HepG2 (cell line): ENCODE results near the gene DYNC2I2. TPM values are rescaled to one million over a fixed set of nuclear protein-coding genes. Genes with fewer than 3 reads are reported as not detected.

Experiments
- ATF1 ChIP-seq: IDR thresholded peaks from 2 replicates; pipeline ENCODE4 v1.6.1; 2016; ENCODE audit warnings: mild to moderate bottlenecking, control low read depth
- KAT7 ChIP-seq: IDR thresholded peaks from 2 replicates; pipeline ENCODE4 v1.6.1; 2018; ENCODE audit warnings: borderline replicate concordance, missing compliant biosample characterization
- KLF6 ChIP-seq: IDR thresholded peaks from 2 replicates; pipeline ENCODE4 v1.8.0; 2016; ENCODE audit warnings: missing biosample characterization, missing genetic modification reagents
- MATR3 ChIP-seq: sonication (generic); formaldehyde crosslinking; IDR thresholded peaks from 2 replicates; pipeline ENCODE4 v1.4.0; 2020; ENCODE audit warnings: missing genetic modification reagents
- POLR2A ChIP-seq, 2 experiments: IDR thresholded peaks; 2 replicates each; pipeline ENCODE4 v1.6.1; 2011; ENCODE audit warnings: low read depth in 2 of 2, low read length in 2 of 2, mild to moderate bottlenecking in 1 of 2, moderate library complexity in 1 of 2; ENCODE audit not compliant: insufficient read depth in 1 of 2
- POLR2AphosphoS5 ChIP-seq: IDR thresholded peaks from 2 replicates; pipeline ENCODE4 v1.6.1; 2012; ENCODE audit warnings: low read depth, low read length
- RXRB ChIP-seq: IDR thresholded peaks from 2 replicates; pipeline ENCODE4 v1.6.1; 2016; ENCODE audit warnings: borderline replicate concordance, missing genetic modification reagents, missing compliant biosample characterization
- TBL1XR1 ChIP-seq: fragments of 150-350 bp; IDR thresholded peaks from 2 replicates; pipeline ENCODE4 v1.6.1; 2014; ENCODE audit warnings: borderline replicate concordance, low read length; ENCODE audit not compliant: partially characterized antibody
- TBX3 ChIP-seq: fragments of 450-650 bp; IDR thresholded peaks from 2 replicates; pipeline ENCODE4 v1.6.1; 2017; ENCODE audit warnings: antibody characterized with exemption, mild to moderate bottlenecking, inconsistent platforms, borderline replicate concordance
- ZNF256 ChIP-seq: sonication (generic); formaldehyde crosslinking; conservative IDR thresholded peaks from 2 replicates; pipeline ENCODE4 v1.4.0; 2020; ENCODE audit warnings: missing genetic modification reagents
- ZNF350 ChIP-seq: sonication (generic); formaldehyde crosslinking; IDR thresholded peaks from 2 replicates; pipeline ENCODE4 v1.4.0; 2020; ENCODE audit warnings: mild to moderate bottlenecking, low read depth, missing genetic modification reagents, borderline replicate concordance
- ZNF7 ChIP-seq: IDR thresholded peaks from 2 replicates; pipeline ENCODE4 v1.6.1; 2016; ENCODE audit warnings: missing biosample characterization, missing genetic modification reagents
- polyA plus RNA-seq, 8 experiments: library from polyadenylated mRNA; depleted of rRNA in 3 of 8; stranded (reverse) in 7 of 8; unstranded in 1 of 8; fragments of >200 nt; fragmentation: Illumina TruSeq in 4 of 8; extraction: Trizol in 4 of 8; gene quantifications; 2 replicates each; pipeline versions ENCODE4 v1.2.1 to v1.2.3, GENCODE V29; 2011 to 2016; ENCODE audit warnings: low read depth in 4 of 8, missing spikeins in 1 of 8, mixed read lengths in 1 of 8; ENCODE audit not compliant: insufficient read depth in 1 of 8
- total RNA-seq, 5 experiments: library from RNA; depleted of rRNA; stranded (reverse); fragments of >200 nt; fragmentation: Illumina TruSeq; extraction: Trizol; gene quantifications; 2 replicates each; pipeline ENCODE4 v1.2.3, GENCODE V29; 2016; ENCODE audit warnings: low read depth in 1 of 5
- TF ChIP-seq, protein P1 (sequence below): sonication (generic); formaldehyde crosslinking; IDR thresholded peaks from 2 replicates; pipeline ENCODE4 v1.5.1; 2020; ENCODE audit warnings: mild to moderate bottlenecking, missing genetic modification reagents, borderline replicate concordance
- TF ChIP-seq, protein P2 (sequence below): sonication (generic); formaldehyde crosslinking; conservative IDR thresholded peaks from 2 replicates; pipeline ENCODE4 v1.4.0; 2020; ENCODE audit warnings: missing genetic modification reagents
- TF ChIP-seq, protein P3 (sequence below): sonication (generic); formaldehyde crosslinking; conservative IDR thresholded peaks from 2 replicates; pipeline ENCODE4 v1.4.0; 2020; ENCODE audit warnings: missing genetic modification reagents
- TF ChIP-seq, protein P4 (sequence below): sonication (generic); formaldehyde crosslinking; IDR thresholded peaks from 2 replicates; pipeline ENCODE4 v1.4.0; 2020; ENCODE audit warnings: missing genetic modification reagents, borderline replicate concordance
- TF ChIP-seq, protein P5 (sequence below): sonication (generic); formaldehyde crosslinking; conservative IDR thresholded peaks from 2 replicates; pipeline ENCODE4 v1.8.0; 2022; ENCODE audit warnings: mild to moderate bottlenecking, moderate library complexity, missing genetic modification reagents
- TF ChIP-seq, protein P6 (sequence below): sonication (generic); formaldehyde crosslinking; IDR thresholded peaks from 2 replicates; pipeline ENCODE4 v1.4.0; 2020; ENCODE audit warnings: missing genetic modification reagents

Gene DYNC2I2
- total and polyA plus RNA-seq, 2 of the 13 experiments (the other 11 are each of a cell fraction or from before 2014, with no cell fraction given): 13.7 to 40.2 TPM

DNA sequence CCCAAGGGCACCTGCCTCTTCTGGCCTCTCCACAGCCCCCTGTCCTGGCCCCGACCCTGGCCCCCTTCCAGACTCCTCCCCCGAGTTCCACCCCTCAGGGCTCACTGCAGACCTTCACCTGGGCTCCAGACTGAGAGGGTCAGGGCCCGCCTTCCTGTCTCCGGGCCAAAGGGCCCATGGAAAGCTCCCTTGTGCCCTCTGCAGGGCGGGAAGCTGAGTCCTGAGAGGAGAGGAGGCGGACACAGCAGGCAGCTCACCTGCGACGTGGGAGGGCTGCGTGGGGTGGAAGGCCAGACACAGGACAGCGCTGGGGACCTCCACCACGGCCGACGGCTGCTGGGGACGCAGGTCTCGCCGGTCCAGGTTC is 20.6 kb downstream of the DYNC2I2 start (continued):
- TF ChIP-seq, protein P1, sequence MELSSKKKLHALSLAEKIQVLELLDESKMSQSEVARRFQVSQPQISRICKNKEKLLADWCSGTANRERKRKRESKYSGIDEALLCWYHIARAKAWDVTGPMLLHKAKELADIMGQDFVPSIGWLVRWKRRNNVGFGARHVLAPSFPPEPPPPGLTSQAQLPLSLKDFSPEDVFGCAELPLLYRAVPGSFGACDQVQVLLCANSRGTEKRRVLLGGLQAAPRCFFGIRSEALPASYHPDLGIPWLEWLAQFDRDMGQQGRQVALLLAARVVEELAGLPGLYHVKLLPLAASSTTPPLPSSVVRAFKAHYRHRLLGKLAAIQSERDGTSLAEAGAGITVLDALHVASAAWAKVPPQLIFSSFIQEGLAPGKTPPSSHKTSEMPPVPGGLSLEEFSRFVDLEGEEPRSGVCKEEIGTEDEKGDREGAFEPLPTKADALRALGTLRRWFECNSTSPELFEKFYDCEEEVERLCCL: no peak
- TF ChIP-seq ATF1 (CRISPR knock-in tag) (no peak), MATR3 (CRISPR knock-in tag) (no peak), TBX3 (no peak), ZNF350 (CRISPR knock-in tag) (no peak; the same call in 1 of the 2 replicates), POLR2A (IDR thresholded peaks at IDR 0.05; ENCODE audit: insufficient read depth in 1 of 2, low read depth in 2 of 2, low read length in 2 of 2) (no peak), RXRB (CRISPR knock-in tag) (peak; percentile 75; the same call in 1 of the 2 replicates), POLR2AphosphoS5 (no peak), ZNF256 (CRISPR knock-in tag) (no peak), KLF6 (CRISPR knock-in tag) (no peak), TBL1XR1 (no peak), ZNF7 (no peak), KAT7 (CRISPR knock-in tag) (no peak)
- TF ChIP-seq, protein P2, sequence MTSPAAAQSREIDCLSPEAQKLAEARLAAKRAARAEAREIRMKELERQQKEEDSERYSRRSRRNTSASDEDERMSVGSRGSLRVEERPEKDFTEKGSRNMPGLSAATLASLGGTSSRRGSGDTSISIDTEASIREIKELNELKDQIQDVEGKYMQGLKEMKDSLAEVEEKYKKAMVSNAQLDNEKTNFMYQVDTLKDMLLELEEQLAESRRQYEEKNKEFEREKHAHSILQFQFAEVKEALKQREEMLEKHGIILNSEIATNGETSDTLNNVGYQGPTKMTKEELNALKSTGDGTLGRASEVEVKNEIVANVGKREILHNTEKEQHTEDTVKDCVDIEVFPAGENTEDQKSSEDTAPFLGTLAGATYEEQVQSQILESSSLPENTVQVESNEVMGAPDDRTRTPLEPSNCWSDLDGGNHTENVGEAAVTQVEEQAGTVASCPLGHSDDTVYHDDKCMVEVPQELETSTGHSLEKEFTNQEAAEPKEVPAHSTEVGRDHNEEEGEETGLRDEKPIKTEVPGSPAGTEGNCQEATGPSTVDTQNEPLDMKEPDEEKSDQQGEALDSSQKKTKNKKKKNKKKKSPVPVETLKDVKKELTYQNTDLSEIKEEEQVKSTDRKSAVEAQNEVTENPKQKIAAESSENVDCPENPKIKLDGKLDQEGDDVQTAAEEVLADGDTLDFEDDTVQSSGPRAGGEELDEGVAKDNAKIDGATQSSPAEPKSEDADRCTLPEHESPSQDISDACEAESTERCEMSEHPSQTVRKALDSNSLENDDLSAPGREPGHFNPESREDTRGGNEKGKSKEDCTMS (CRISPR knock-in tag): no peak
- TF ChIP-seq, protein P3, sequence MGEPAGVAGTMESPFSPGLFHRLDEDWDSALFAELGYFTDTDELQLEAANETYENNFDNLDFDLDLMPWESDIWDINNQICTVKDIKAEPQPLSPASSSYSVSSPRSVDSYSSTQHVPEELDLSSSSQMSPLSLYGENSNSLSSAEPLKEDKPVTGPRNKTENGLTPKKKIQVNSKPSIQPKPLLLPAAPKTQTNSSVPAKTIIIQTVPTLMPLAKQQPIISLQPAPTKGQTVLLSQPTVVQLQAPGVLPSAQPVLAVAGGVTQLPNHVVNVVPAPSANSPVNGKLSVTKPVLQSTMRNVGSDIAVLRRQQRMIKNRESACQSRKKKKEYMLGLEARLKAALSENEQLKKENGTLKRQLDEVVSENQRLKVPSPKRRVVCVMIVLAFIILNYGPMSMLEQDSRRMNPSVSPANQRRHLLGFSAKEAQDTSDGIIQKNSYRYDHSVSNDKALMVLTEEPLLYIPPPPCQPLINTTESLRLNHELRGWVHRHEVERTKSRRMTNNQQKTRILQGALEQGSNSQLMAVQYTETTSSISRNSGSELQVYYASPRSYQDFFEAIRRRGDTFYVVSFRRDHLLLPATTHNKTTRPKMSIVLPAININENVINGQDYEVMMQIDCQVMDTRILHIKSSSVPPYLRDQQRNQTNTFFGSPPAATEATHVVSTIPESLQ (CRISPR knock-in tag): no peak
- TF ChIP-seq, protein P4, sequence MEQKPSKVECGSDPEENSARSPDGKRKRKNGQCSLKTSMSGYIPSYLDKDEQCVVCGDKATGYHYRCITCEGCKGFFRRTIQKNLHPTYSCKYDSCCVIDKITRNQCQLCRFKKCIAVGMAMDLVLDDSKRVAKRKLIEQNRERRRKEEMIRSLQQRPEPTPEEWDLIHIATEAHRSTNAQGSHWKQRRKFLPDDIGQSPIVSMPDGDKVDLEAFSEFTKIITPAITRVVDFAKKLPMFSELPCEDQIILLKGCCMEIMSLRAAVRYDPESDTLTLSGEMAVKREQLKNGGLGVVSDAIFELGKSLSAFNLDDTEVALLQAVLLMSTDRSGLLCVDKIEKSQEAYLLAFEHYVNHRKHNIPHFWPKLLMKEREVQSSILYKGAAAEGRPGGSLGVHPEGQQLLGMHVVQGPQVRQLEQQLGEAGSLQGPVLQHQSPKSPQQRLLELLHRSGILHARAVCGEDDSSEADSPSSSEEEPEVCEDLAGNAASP (CRISPR knock-in tag): no peak
- TF ChIP-seq, protein P5, sequence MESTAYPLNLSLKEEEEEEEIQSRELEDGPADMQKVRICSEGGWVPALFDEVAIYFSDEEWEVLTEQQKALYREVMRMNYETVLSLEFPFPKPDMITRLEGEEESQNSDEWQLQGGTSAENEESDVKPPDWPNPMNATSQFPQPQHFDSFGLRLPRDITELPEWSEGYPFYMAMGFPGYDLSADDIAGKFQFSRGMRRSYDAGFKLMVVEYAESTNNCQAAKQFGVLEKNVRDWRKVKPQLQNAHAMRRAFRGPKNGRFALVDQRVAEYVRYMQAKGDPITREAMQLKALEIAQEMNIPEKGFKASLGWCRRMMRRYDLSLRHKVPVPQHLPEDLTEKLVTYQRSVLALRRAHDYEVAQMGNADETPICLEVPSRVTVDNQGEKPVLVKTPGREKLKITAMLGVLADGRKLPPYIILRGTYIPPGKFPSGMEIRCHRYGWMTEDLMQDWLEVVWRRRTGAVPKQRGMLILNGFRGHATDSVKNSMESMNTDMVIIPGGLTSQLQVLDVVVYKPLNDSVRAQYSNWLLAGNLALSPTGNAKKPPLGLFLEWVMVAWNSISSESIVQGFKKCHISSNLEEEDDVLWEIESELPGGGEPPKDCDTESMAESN (CRISPR knock-in tag): no peak
- TF ChIP-seq, protein P6, sequence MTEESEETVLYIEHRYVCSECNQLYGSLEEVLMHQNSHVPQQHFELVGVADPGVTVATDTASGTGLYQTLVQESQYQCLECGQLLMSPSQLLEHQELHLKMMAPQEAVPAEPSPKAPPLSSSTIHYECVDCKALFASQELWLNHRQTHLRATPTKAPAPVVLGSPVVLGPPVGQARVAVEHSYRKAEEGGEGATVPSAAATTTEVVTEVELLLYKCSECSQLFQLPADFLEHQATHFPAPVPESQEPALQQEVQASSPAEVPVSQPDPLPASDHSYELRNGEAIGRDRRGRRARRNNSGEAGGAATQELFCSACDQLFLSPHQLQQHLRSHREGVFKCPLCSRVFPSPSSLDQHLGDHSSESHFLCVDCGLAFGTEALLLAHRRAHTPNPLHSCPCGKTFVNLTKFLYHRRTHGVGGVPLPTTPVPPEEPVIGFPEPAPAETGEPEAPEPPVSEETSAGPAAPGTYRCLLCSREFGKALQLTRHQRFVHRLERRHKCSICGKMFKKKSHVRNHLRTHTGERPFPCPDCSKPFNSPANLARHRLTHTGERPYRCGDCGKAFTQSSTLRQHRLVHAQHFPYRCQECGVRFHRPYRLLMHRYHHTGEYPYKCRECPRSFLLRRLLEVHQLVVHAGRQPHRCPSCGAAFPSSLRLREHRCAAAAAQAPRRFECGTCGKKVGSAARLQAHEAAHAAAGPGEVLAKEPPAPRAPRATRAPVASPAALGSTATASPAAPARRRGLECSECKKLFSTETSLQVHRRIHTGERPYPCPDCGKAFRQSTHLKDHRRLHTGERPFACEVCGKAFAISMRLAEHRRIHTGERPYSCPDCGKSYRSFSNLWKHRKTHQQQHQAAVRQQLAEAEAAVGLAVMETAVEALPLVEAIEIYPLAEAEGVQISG: no peak
